EH (cell line): ENCODE data around the gene GPBP1.
A peak's percentile ranks its signal among the peaks of the same experiment; 100 is the strongest.
"Not testable (repeated sequence)": the region's sequence is repeated elsewhere in the genome, so short reads cannot be mapped to it uniquely, and the experiment has no call there.

Experiments
- DNase-seq: peaks from one replicate; pipeline ENCODE4 v3.0.0-alpha.2; 2015; ENCODE audit warnings: low read depth

Gene GPBP1

DNA sequence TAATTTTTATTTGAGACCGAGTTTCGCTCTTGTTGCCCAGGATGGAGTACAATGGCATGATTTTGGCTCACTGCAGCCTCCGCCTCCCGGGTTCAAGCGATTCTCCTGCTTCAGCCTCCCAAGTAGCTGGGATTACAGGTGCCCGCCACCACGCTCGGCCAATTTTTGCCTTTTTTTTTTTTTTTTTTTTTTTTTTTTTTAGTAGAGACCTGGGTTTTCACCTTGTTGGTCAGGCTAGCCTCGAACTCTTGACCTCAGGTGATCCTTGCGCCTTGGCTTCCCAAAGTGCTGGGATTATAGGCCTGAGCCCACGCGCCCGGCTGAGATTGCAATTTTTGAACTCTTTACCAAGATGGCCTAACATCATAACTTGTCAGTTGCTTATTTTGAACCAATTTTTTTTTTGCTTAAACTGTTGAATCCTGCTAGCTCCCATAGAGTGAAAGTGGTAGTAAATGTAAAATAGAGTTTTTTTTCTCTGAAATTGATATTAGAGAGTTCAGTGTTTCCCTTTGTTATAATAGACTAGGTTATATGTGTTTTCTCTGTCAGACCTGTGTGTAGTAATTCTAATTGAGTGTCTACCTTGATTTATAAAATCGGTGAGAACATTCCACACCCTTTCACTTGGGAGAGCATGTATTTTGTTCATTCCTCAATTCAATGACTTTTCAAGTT is 3.8 kb downstream of the GPBP1 start:
- DNase-seq = no peak

DNA sequence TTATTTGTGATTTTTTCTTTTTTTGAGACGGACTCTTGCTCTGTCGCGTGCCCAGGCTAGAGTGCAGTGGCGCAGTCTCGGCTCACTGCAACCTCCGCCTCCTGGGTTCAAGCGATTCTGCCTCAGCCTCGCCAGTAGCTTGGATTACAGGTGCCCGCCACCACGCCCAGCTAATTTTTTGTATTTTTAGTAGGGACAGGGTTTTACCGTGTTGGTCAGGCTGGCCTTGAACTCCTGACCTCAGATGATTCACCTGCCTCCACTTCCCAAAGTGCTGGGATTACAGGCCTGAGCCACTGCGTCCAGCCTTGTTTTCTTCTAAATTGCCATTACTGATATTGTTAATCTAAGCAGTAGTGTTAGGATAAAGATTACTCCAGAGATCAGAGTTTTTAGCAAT is 4.4 kb downstream of the GPBP1 start:
- DNase-seq = not testable (repeated sequence)

DNA sequence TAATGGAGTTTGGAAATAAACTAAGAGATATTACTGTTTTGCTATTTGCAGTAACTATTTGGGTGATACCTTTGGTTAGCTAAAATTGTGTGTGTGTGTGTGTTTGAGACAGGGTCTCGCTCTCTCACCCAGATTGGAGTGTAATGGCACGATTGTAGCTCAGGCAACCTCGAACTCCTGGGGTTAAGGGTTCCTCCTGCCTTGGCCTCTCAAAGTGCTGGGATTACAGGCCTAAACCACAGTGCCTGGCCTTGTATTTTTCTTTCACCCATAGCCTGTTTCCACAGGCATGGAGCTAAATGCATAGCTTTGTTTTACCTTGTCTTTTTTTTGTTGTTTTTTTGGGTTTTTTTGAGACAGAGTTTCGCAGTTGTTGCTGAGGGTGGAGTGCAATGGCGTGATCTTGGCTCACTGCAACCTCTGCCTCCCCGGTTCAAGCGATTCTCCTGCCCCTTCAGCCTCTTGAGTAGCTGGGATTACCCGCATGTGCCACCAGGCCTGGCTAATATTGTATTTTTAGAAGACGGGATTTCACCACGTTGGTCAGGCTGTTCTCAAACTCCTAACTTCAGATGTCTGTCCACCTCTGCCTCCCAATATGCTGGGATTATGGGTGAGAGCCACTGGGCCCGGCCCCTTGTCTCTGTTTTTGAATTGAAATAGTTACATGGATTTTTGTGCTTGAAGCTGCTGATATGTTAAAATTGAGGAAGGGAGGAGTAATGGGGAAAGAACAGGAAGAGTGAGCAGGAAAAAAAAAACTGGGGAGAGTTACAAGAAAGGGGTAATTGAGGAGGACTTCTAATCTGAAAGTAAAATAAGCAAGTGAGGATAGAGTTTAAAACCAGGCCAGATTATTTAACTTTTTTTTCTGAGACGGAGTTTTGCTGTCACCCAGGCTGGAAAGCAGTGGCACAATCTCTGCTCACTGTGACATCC is 5.7 kb downstream of the GPBP1 start:
- DNase-seq = no peak

DNA sequence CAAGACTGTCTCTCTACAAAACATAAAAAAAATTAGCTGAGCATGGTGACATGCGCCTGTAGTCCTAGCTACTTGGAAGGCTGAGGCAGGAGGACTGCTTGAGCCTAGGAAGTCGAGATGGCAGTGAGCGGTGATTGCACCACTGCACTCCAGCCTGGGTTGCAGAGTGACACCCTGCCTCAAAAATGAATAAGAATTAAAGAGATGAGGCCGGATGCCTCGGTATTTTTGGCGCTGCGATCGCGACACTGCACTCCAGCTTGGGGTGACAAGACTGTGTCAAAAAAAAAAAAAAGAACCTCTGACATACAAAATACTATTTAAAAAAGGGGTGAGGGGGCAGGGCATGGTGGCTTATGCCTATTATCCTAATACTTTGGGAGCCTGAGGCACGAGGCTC is 7.3 kb downstream of the GPBP1 start:
- no peak for DNase-seq

DNA sequence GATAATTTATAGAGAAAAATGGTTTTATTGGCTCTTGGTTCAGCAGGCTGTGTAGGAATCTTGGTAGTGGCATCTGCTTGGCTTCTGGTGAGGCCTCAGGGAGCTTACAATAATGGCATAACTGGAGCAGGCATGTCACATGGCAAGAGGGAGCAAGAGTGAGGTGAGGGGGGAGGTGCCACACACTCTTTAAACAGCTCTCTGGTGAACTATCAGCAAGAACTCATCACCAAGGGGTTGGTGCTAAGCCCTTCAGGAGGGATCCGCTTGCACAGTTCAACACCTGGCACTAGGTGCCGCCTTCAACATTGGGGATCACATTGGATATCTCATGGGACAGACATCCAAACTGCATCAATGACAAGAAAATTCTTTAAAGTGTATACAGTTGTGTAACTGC is 10.5 kb downstream of the GPBP1 start:
- no peak for DNase-seq

DNA sequence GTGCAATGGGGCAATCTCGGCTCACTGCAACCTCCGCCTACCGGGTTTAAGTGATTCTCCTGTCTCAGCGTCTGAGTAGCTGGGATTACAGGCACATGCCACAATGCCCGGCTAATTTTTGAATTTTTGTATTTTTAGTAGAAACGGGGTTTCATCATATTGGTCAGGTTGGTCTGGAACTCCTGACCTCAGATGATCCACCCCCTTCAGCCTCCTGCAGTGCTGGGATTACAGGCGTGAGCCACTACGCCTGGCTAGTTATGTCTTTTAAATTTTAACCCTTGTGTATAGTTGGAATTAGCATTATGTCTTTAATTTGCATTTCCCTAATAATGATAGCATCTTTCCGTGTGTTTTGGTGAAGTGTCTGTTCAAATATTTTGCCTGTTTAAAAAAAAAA is 11.5 kb downstream of the GPBP1 start:
- DNase-seq = no peak

DNA sequence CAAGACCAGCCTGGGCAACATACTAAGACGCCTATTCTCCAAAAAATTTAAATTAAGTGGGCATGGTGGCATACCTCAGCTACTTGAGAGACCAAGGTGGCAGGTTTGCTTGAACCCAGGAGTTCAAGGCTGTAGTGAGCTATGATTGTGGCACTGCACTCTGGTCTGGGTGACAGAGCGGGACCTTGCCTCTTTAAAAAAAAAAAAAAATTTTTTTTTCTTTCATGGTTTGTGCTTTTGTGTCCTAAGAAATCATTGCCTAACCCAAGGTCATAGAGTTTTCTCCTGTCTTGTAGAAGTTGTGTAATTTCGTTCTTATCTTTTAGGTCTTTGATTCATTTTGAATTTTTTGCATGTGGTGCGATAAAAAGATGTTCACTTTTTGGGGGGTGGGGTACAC is 12.3 kb downstream of the GPBP1 start:
- no peak for DNase-seq

DNA sequence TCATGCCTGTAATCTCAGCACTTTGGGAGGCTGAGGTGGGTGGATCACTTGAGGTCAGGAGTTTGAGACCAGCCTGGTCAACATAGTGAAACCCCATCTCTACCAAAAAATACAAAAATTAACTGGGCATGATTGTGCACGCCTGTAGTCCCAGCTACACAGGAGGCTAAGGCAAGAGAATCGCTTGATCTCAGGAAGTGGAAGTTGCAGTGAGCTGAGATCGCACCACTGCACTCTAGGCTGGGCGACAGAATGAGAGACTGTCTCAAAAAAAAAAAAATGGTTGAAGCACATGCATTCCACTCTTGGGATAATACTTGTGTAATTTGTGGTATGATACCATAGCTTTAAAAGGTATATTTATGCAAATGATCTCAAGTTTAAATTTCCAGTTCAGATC is 14.1 kb downstream of the GPBP1 start:
- DNase-seq = not testable (repeated sequence)

DNA sequence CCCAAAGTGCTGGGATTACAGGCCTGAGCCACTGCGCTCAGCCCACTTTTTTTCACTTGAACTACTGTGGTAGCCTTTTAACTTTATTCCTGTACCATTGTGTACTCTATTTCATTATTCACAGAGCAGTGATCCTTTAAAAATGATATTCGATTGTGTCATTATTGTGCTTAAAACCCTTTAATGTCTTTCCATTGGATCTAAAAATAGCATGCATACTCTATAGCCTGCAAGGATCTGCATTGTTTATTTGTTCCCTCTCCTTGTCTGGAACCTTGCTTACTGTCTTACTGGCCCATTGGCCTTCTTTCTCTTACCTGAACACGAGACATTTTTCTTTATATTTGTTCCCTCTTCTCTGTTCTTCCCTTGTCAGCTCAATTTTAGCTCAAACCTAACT is 15.7 kb downstream of the GPBP1 start:
- DNase-seq = no peak

DNA sequence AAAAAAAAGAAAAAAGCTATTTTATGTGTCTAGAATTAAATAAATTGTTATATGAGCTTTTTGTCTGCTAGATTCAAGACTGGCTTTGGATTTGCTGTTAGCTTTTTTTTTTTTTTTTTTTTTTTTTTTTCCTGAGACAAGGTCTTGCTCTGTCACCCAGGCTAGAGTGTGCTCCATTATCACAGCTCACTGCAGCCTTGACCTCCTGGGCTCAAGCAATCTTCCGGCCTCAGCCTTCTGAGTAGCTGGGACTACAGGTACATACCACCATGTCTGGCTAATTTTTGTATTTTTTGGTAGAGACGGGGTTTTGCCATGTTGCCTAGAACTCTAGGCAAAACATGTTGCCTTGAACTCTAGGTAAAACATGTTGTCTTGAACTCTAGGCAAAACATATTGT is 16.7 kb downstream of the GPBP1 start:
- DNase-seq = no peak

DNA sequence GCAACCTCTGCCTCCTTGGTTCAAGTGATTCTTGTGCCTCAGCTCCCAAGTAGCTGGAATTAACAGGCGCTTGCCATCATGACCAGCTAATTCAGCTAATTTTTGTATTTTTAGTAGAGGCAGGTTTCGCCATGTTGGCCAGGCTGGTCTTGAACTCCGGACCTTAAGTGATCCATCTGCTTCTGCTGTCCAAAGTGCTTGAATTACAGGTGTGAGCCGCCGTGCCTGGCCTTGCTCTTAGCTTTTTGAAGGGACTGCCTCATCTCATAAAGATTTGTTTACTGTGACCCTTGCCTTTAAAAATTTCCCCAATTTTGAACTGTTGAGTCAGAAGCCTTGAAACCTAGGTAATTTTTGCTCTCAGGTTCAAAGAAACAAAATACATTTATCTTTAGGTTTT is 17.3 kb downstream of the GPBP1 start:
- DNase-seq = no peak

DNA sequence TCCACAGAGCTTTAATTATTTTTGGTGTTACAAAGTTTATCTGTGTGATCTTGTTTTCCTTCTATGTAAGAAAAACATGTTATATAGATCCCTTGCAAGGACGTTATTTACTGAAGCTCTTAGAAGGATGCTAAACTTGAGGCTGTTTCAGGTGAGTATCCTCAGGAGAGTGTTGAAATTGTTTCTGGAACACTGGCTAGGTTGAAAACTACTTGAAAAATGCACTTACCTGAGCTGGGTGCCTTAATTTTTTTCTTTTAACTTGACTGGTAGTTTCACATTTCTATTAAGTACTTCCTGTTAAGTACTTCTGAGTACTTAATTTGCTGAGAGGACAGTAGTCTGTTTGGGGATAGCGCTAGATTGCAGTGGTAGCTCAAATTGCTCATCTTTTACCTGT is 18.1 kb downstream of the GPBP1 start:
- no peak for DNase-seq

DNA sequence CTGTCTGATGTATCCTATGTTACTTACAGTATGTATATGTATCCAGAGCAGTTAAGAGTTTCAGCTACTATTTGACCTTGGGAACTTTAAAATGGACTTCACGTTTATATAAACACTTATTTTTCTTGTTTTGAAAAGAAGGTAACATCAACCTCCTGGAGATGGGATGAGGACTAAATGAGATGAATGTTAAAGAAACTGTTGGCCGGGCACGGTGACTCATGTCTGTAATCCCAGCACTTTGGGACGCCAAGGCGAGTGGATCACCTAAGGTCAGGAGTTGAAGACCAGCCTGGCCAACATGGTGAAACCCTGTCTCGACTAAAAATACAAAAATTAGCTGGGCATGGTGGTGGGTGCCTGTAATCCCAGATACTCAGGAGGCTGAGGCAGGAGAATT is 19.0 kb downstream of the GPBP1 start:
- not testable (repeated sequence) for DNase-seq

DNA sequence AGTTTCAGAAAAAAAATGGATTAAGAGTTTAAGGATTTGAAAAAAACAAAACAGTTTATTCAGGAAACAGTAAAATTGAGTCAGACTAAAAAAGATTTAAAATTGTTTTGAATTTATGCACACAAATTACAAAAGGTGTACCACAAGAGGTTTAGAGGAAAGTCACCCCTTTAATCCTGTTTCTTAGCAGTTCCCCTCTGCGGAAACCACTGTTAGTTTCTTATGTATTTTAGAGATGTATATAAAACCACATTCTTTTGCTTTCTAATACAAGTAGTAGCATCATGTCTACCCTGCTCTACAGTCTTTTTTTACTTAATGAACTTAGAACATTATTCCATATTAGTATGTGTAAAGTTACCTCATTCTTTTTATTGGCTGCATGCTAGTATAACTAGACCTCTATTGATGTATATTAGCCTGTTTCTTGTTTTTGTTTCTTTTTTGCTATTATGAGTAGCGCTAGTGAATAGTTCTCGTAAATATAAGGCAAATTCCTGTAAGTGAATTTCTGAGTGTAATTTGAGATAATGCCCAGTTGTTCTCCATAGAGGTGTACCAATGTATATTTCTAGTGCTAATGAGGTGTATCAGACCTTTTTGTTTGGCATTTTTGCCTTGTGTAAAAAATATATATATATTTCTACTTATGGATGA is 20.0 kb downstream of the GPBP1 start:
- DNase-seq = no peak

DNA sequence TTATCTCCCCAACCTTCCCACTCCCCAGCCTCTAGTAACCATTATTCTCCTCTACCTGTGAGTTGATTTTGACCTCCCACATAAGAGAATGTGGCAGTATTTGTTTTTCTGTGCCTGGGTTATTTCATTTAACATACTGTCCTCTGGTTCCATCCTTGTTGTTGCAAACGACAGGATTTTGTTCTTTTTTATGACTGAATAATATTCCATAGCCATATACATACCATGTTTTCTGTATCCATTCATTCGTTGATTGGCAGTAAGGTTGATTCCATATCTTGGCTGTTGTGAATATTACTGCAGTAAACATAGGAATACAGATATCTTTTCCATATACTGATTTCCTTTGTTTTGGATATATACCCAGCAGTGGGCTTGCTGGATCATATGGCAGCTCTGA is 20.8 kb downstream of the GPBP1 start:
- DNase-seq = no peak

DNA sequence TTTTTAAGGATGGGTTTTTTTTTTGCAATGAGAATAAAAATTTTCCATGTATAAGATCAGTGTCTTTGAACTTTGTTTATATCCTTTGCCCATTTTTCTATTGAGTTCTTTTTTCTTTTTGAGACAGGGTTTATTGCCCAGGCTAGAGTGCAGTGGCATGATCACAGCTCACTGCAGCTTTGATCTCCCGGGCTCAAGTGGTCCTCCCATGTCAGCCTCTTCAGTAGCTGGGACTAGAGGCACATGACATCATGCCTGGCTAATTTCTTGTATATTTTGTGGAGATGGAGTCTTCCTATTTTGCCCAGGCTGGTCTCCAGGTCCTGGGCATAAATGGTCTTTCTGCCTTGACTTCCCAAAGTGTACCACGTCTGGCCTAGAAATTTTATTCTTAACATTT is 21.2 kb downstream of the GPBP1 start:
- DNase-seq = no peak

DNA sequence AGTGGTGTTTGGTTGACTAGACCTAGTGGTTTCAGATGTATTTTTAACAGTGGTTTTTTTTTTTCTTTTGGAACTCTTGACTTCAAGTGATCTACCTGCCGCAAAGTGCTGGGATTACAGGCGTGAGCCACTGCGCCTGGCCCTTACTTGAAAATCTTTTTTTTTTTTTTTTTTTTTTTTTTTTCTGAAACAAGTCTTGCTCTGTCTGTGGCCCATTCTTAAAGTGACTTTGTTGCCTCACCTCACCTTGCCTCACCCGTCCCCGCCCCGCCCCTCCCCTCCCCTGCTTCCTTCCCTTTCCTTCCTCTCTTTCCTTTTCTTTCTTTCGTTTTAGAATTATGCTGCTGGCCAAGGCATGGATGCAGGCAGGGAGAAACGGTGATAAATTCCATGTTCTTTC is 26.0 kb downstream of the GPBP1 start:
- DNase-seq = no peak

DNA sequence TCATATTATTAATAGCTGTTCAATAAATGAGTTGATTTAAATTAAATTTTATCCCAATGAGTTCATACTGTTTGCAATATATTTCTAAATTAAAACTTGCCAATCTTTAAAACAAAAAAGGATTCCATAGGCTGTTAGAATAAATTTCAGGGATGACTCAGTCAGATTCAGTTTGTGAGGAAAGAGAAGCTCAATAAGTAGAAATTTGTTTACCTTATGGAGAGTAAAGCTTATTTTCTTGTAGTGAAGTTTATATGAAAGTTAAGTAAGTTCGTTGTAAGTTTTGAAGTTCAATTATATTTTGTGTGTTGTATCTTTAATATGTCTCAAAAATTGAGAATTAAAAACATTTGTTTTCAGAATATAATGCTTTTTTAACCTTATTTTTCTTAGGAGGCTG is 29.0 kb downstream of the GPBP1 start:
- no peak for DNase-seq

DNA sequence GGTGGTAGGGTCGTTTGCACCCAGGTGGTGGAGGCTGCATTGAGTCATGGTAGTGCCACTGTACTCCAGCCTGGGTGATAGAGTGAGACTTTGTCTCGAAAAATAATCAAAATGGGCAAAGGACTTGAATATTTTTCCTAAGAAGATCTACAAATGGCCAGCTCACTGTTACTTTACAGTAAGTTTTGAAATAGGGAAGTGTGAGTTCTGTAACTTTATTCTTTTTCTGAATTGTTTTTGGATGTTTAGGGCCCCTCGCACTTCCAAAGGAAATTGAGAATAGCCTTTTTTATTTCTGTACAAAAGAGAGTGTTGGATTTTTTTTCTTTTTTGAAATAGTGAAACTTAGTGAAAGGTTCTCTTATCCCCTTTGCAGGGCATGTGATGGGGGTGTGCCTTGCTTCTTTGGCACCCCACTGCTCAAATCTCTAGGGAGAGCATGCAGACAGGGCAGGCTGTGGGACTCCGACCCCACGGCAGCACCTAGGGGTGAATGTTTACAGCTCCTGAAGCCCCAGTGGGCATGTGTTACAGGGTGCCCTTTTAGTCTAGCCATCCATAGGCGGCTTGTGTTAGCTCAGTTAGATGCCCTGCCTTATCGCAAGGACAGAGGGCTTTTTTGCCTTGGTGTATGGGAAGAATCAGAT is 33.3 kb downstream of the GPBP1 start:
- no peak for DNase-seq

DNA sequence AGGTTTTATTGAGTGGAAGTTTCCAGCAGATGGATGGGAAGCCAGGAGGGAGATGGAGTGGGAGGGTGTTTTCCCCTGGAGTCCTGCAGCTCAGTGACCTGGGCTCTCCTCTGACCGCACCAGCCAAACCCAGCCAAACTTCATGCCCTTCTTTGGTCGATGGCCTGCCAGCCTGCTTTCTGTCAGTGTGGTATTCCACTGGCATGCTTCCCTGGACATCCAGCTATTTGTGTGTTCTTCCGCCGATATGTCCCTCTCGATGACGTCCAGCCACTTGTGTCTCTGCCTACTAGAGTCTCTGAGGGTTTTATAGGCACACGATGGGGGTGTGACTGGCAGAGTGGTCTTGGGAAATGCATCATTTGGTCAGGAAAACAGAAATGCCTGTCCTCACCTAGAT is 33.8 kb downstream of the GPBP1 start:
- no peak for DNase-seq

DNA sequence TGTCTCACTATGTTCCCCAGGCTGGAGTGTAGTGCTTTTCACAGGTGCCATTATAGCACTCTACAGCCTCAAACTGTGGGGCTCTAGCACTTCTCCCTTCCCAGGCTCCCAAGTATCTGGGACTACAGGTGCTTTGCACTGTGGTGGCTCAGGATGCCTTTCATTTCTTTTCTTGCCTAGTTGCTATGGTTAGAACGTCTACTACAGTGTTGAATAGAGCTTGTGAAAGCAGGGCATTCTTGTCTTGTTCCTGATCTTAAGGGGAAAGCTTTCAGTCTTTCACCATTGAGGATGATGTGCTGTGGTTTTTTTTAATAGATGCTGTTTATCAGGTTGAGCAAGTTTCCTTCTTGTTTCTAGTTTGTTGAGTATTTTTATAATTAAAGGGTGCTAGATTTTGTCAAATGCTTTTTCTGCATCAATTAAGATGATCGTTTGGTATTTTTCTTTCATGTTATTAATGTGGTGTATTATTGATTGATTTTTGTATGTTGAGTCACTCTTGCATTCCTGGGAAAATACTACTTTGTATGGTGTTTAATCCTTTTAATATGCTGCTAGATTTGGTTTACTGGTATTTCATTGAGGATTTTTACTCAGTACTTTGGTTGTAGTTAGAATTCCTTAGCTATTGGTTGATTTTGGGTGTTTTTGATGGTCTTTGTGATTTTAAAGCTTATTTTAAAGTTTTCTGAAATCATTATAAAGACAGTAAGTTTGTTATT is 35.6 kb downstream of the GPBP1 start:
- peak; percentile 48 for DNase-seq

DNA sequence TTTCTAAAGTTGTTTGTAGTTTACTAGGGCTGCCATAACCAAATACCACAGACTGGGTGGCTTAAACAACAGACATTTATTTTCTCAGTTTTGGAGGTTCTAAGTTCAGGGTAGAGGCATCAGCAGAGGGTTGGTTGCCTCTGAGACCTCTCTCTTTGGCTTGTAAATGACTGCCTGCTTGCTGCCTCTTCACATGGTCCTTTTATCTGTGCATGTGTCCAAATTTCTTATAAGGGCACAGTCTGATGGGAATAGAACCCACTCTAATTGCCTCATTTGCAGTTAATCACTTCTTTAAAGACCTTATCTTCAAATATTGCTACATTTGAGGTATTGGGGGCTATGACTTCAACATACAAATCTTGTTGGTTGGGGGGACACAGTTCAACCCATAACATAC is 36.8 kb downstream of the GPBP1 start:
- DNase-seq = no peak
